GM18511 (cell line): ENCODE measurements around the gene TMIGD3.
A peak's percentile ranks its signal among the peaks of the same experiment; 100 is the strongest.

Experiments used
- ATAC-seq: cut with Tn5 transposase; IDR thresholded peaks from one replicate; pipeline ENCODE4 v1.9.1; 2021; ENCODE audit warnings: mild to moderate bottlenecking, moderate library complexity; ENCODE audit not compliant: unreplicated experiment

TMIGD3 gene

GRCh38 chr1:111476214-111476613, 27.2 kb downstream of the TMIGD3 start:
- ATAC-seq = no peak

- ATAC-seq = peak; percentile 55
Measured at GRCh38 chr1:111475701-111476100, 27.7 kb downstream of the TMIGD3 start.

GRCh38 chr1:111474521-111474920, 28.9 kb downstream of the TMIGD3 start:
- ATAC-seq = no peak

- ATAC-seq = no peak
Measured at GRCh38 chr1:111474106-111474505, 29.3 kb downstream of the TMIGD3 start.

GRCh38 chr1:111471538-111471937, 31.9 kb downstream of the TMIGD3 start:
- ATAC-seq = no peak

- peak; percentile 70 for ATAC-seq
Measured at GRCh38 chr1:111471012-111471411, 32.4 kb downstream of the TMIGD3 start.

GRCh38 chr1:111470596-111470995, 32.8 kb downstream of the TMIGD3 start:
- no peak for ATAC-seq

- no peak for ATAC-seq
Measured at GRCh38 chr1:111469539-111469938, 33.9 kb downstream of the TMIGD3 start.

- no peak for ATAC-seq
Measured at GRCh38 chr1:111468717-111469100, 34.7 kb downstream of the TMIGD3 start.

GRCh38 chr1:111467865-111468716, 35.3 kb downstream of the TMIGD3 start:
- ATAC-seq = no peak

- ATAC-seq = no peak
Measured at GRCh38 chr1:111466480-111466879, 37.0 kb downstream of the TMIGD3 start.

- ATAC-seq = no peak
Measured at GRCh38 chr1:111465754-111466153, 37.7 kb downstream of the TMIGD3 start.

- ATAC-seq = no peak
Measured at GRCh38 chr1:111463029-111463683, 40.3 kb downstream of the TMIGD3 start.

- ATAC-seq = no peak
Measured at GRCh38 chr1:111462370-111463028, 40.9 kb downstream of the TMIGD3 start.

GRCh38 chr1:111461765-111462164, 41.7 kb downstream of the TMIGD3 start:
- ATAC-seq = no peak

- ATAC-seq = no peak
Measured at GRCh38 chr1:111455642-111456031, 47.8 kb downstream of the TMIGD3 start.

- ATAC-seq = peak; percentile 68
Measured at GRCh38 chr1:111454859-111455641, 48.4 kb downstream of the TMIGD3 start.

- no peak for ATAC-seq
Measured at GRCh38 chr1:111453706-111454105, 49.7 kb downstream of the TMIGD3 start.

- ATAC-seq = no peak
Measured at GRCh38 chr1:111452581-111452980, 50.9 kb downstream of the TMIGD3 start.

GRCh38 chr1:111450185-111450584, 53.2 kb downstream of the TMIGD3 start:
- ATAC-seq = no peak

GRCh38 chr1:111449703-111450017, 53.8 kb downstream of the TMIGD3 start:
- no peak for ATAC-seq
